Left ventricle myocardium superior (tissue), 1 donor: Measurements from ENCODE around the gene ELMO1. TPM values are rescaled to one million over a fixed set of nuclear protein-coding genes. Genes with fewer than 3 reads are reported as not detected.

Experiments
- ATAC-seq: fragments of 200-7000 bp; cut with Tn5 transposase; one replicate; pipeline ENCODE4 v1.9.1; 2020; ENCODE audit warnings: mild to moderate bottlenecking, moderate library complexity
- DNase-seq: peaks from one replicate; pipeline ENCODE4 v3.0.0-alpha.2; 2020
- intact Hi-C: fragments of 100-400 bp; cut with micrococcal nuclease; formaldehyde crosslinking; loops from one replicate; pipeline ENCODE4 v1.11.0; 2022
- total RNA-seq: library from RNA; stranded (reverse); fragmentation: NEBNext Ultra II Directional; extraction: Animal tissue kit (Norgen Biotek cat#: 25700); gene quantifications from one replicate; pipeline ENCODE4 v1.2.1, GENCODE V29; 2021
- donor health status: DM: no; HTN: yes; CAD: no; lungs with severe emphysema.

Gene ELMO1
- total RNA-seq, 1 donor from 2014 or later, result 13.0 TPM

DNA sequence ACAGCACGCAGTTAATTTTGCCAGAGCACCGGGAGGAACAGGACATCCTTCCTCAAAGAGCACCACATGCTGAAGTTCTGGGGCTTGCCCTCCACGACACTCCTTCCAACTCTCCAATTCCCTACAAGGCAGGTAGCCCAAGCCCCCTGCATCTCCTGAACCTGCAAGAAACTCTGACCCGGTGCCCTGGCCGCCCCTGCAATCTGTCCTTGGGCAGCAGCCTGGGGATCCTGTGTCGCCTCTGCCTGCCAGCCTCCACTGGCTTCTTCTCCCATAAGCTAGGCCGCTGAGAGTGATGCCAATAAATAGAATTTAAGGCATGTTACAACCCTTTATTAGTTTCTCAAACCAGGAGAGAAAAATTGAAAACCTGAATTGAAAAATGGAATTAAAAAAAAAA lies 182.8 kb downstream of the ELMO1 start:
- intact Hi-C loops, result no loop called here
- DNase-seq (no peak), ATAC-seq (no peak)

DNA sequence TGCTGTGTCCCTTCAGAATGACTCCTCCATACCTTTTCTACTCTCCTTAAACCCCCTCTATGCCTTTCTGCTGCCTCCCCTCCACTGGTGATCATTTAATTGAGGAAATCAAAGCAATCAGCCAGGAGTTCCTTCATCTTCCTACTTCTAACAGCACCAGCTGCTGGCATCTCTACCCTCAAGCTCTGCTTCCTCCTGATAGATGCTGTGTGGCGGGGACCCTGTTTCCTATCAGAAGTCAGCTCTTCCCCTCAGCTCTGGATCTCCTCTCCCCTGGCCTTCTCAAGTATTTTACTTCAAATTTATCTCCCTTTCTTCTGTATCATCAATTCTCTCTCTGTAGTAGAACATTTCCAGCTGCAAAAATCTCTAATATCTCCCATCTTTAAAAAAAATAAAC lies 183.7 kb downstream of the ELMO1 start:
- intact Hi-C loops, result no loop called here
- no peak for DNase-seq
- ATAC-seq, result no peak

GRCh38 chr7:37262181-37262580 lies 186.5 kb downstream of the ELMO1 start:
- ATAC-seq (no peak), DNase-seq (no peak)
- intact Hi-C loops, result no loop called here

GRCh38 chr7:37259319-37259821 lies 189.3 kb downstream of the ELMO1 start:
- ATAC-seq (no peak), DNase-seq (no peak)
- intact Hi-C loops, result no loop called here

DNA sequence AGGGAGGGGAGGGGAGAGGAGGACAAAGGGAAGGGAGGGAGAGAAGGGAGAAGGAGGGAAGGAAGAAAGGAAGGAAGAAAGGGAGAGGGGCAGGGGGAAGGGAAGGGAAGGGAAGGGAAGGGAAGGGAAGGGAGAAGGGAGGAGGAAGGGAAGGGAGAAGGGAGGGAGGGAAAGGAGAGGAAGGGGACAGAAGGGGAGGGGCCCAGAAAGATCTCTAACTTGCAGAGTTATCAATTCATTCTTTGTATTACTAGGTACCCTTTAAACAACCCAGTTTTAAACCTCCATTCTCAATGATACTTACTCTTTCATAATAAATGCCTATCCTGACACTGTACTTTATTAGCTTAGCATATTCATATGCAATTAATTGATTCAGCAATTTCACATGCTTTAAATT lies 192.0 kb downstream of the ELMO1 start:
- ATAC-seq (no peak), DNase-seq (no peak)
- intact Hi-C loops, result no loop called here

- DNase-seq, result no peak
- intact Hi-C loops, result no loop called here
- ATAC-seq, result no peak
These were observed 193.2 kb downstream of the ELMO1 start for GRCh38 chr7:37255327-37255944.

GRCh38 chr7:37251222-37251621 lies 197.4 kb downstream of the ELMO1 start:
- peak; percentile 38 for ATAC-seq
- intact Hi-C loops, result no loop called here
- no peak for DNase-seq

DNA sequence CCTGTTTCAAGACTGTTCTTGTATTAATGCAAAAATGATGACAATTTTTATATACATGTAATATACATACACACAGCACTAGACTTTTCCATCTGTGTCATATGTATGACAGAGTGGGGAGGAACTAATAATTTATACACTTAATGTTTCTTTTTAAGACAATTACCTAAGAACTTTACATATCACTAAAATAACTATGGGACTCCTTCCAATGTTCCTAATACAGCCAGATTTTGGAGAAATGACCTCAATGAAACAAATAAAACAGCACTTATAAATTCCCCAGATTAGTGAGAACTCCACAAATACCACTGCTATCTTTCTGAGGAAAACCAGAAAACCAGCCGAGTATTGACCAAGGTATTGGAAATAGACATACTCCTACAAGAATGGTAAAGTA lies 199.4 kb downstream of the ELMO1 start:
- DNase-seq, result no peak
- intact Hi-C loops, result no loop called here

DNA sequence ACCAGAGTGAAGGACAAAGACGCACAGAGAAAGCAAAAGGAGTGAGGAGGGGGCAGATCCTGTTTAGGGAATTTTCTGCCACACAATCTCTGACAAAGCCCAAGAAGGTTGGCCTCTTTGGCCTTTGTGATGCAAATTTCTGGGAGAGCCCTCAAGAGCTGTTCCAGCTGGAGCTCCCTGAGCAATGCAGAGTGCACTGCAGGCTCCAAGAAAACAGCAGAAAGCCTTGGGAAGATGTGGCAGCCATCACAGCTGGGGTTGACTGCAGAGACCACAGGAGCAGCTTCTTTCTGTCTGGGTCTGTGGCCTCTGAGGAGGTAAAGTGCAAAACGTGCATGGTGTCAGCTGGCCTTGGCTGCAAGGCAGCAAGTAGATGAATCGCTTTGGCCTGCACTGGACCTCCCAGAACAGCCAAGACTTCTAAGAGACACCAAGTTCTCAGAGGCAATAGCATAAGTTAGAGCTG lies 200.2 kb downstream of the ELMO1 start:
- ATAC-seq (peak; percentile 81), DNase-seq (peak; percentile 29)
- intact Hi-C loops, result no loop called here

More for the DNA sequence above, 199.4 kb downstream of the ELMO1 start:
- no peak for ATAC-seq

GRCh38 chr7:37247861-37248260 lies 200.8 kb downstream of the ELMO1 start:
- DNase-seq (no peak), ATAC-seq (peak; percentile 84)
- intact Hi-C loops, result no loop called here

DNA sequence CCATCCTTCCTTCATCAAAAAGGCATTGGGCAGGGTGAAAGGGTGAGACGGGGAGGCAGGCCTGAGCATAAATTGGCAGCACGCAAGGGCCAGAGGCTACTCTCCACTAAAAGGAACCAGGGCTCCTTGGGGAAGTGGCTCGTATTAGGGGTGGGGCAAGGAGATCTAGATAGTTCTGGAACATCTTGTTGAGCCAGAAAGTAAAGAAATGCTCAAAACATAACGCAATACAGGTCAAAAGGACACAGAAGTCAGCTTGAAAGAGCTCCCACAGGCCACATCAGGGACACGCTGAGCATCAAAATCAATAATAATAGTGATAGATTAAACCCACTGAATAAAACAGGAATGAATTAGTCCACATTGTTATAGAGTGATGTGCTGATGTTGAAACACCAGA lies 203.1 kb downstream of the ELMO1 start:
- ATAC-seq (no peak), DNase-seq (no peak)
- intact Hi-C loops, result no loop called here

DNA sequence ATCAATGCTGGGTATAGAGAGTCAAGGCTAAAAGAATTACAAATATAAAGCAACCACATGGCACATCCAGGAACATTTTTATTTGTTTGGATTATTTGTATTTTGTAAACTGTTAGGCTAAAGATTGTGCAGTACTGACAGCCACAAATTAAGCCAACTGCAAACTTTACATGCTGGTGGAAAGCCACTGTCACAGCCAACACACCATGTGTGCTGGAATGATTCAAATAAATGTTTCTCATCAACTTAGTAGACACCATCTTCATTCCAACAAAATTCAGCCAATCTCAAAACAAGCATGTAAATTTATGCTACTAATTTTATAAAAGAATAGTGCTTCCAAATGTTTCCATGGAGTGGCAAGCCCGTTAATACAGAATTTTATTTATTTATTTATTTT lies 211.8 kb downstream of the ELMO1 start:
- DNase-seq (no peak), ATAC-seq (no peak)
- intact Hi-C loops, result no loop called here

GRCh38 chr7:37235813-37236212 lies 212.9 kb downstream of the ELMO1 start:
- DNase-seq, result no peak
- intact Hi-C loops, result no loop called here
- ATAC-seq, result no peak

DNA sequence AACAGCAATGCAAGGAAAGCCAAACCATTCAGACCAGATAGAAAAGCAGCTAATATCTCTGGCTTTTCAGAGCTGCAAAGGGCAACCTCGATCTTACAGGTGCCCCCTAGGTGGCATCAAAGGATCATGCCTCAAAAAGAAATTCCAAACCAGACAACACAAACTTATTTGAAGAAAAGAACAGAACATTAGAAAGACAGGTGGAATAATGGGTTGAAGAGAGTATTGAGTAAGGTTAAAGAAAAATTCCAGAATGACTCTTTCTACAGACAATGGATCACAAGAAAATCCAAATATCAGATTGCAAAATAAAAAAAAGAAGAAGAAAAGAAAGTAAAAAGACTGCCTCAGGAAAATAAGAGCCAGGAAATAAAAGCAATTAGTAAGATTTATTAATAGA lies 213.7 kb downstream of the ELMO1 start:
- ATAC-seq, result no peak
- no peak for DNase-seq
- intact Hi-C loops, result no loop called here

- intact Hi-C loops, result no loop called here
- DNase-seq (no peak), ATAC-seq (no peak)
These were observed 214.3 kb downstream of the ELMO1 start for GRCh38 chr7:37234334-37234733.

- ATAC-seq, result no peak
- intact Hi-C loops, result no loop called here
These were observed 217.1 kb downstream of the ELMO1 start for GRCh38 chr7:37231613-37232012.

DNA sequence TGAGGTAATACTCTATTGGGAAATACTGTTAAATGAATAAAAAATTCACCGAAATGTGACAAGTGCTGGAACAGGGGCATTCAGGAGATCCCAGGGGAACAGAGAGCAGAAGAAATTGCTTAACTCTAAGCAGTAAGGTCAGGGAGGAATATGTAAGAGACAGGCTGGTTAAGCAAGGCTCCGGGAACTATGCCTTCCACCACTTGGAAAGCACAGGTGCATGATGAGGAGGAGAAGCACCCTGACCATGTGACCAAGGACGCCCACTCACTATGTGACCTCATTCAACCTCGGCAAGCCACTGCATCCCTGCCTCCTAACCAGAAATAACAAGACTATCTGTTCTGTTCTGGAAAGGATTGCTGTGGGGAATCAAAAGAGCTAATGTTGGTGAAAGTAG lies 218.4 kb downstream of the ELMO1 start:
- peak; percentile 97 for ATAC-seq
- intact Hi-C loops, result no loop called here

More at GRCh38 chr7:37231613-37232012, 217.1 kb downstream of the ELMO1 start:
- DNase-seq, result no peak

GRCh38 chr7:37229381-37229780 lies 219.3 kb downstream of the ELMO1 start:
- ATAC-seq, result no peak
- DNase-seq, result no peak
- intact Hi-C loops, result no loop called here

More for the DNA sequence above, 218.4 kb downstream of the ELMO1 start:
- peak; percentile 51 for DNase-seq

- intact Hi-C loops, result no loop called here
These were observed 223.2 kb downstream of the ELMO1 start for GRCh38 chr7:37225285-37225969.

GRCh38 chr7:37224746-37225145 lies 223.9 kb downstream of the ELMO1 start:
- intact Hi-C loops, result no loop called here
- DNase-seq (no peak), ATAC-seq (no peak)

More at GRCh38 chr7:37225285-37225969, 223.2 kb downstream of the ELMO1 start:
- ATAC-seq (no peak), DNase-seq (no peak)

GRCh38 chr7:37220664-37221063 lies 228.0 kb downstream of the ELMO1 start:
- no peak for ATAC-seq
- intact Hi-C loops, result no loop called here

More at GRCh38 chr7:37220664-37221063, 228.0 kb downstream of the ELMO1 start:
- DNase-seq, result no peak
